SU-DHL-6 (cell line): ENCODE measurements around the gene NOP53.
"Not testable (repeated sequence)": the region's sequence is repeated elsewhere in the genome, so short reads cannot be mapped to it uniquely, and the experiment has no call there.

Experiments
- H2AFZ ChIP-seq: fragments of 200-600 bp; sonication (generic); 2 replicates; pipeline ENCODE4 v1.6.1; 2014; ENCODE audit warnings: low read depth, mild to moderate bottlenecking, moderate library complexity, mixed read lengths, antibody characterized with exemption, low read length; ENCODE audit not compliant: severe bottlenecking
- H3F3A ChIP-seq: fragments of 200-600 bp; shearing (Covaris generic); 2 replicates; pipeline ENCODE4 v1.6.0; 2016; ENCODE audit warnings: antibody characterized with exemption, mild to moderate bottlenecking; ENCODE audit not compliant: insufficient read depth
- H3K27ac ChIP-seq: fragments of 200-600 bp; sonication (generic); 2 replicates; pipeline ENCODE4 v1.5.1; 2016; ENCODE audit warnings: low read depth, mild to moderate bottlenecking, low read length, moderate library complexity, mixed read lengths
- H3K27me3 ChIP-seq: fragments of 200-600 bp; sonication (generic), shearing (Covaris generic); 2 replicates; pipeline ENCODE4 v1.6.0; 2014; ENCODE audit warnings: mild to moderate bottlenecking, low read length
- H3K36me3 ChIP-seq: fragments of 200-600 bp; sonication (generic); 2 replicates; pipeline ENCODE4 v1.6.1; 2014; ENCODE audit warnings: mild to moderate bottlenecking, low read length, mixed read lengths
- H3K4me2 ChIP-seq: fragments of 300-600, 200-600 bp; shearing (Covaris generic), sonication (generic); 2 replicates; pipeline ENCODE4 v1.6.0; 2014; ENCODE audit warnings: low read length, low read depth, mild to moderate bottlenecking; ENCODE audit not compliant: poor library complexity, severe bottlenecking
- H3K4me3 ChIP-seq: fragments of 200-600 bp; sonication (generic); 2 replicates; pipeline ENCODE4 v1.5.1; 2014; ENCODE audit warnings: antibody characterized with exemption, low read length, mild to moderate bottlenecking, mixed read lengths; ENCODE audit not compliant: insufficient read depth, poor library complexity, severe bottlenecking
- H3K79me2 ChIP-seq: fragments of 200-600 bp; sonication (generic); 2 replicates; pipeline ENCODE4 v1.6.1; 2014; ENCODE audit warnings: mild to moderate bottlenecking, low read length, moderate library complexity; ENCODE audit not compliant: insufficient read depth
- H3K9ac ChIP-seq: fragments of 200-600 bp; sonication (generic); 2 replicates; pipeline ENCODE4 v1.7.0; 2014; ENCODE audit warnings: mild to moderate bottlenecking, low read length
- H3K9me2 ChIP-seq: fragments of 200-600 bp; sonication (generic); replicated peaks from 2 replicates; pipeline ENCODE4 v1.6.1; 2014; ENCODE audit warnings: low read length; ENCODE audit not compliant: insufficient read depth
- H3K9me3 ChIP-seq: fragments of 200-600 bp; sonication (generic); 2 replicates; pipeline ENCODE4 v1.6.1; 2014; ENCODE audit warnings: low read length, mixed read lengths; ENCODE audit not compliant: insufficient read depth
- H4K20me1 ChIP-seq: fragments of 200-600 bp; sonication (generic); 2 replicates; pipeline ENCODE4 v1.6.1; 2014; ENCODE audit warnings: low read depth, mild to moderate bottlenecking, antibody characterized with exemption, low read length, moderate library complexity, mixed read lengths
- CTCF ChIP-seq: fragments of 200-600 bp; sonication (generic); IDR thresholded peaks from one replicate; pipeline ENCODE4 v1.5.1; 2017; ENCODE audit warnings: antibody characterized with exemption, mild to moderate bottlenecking, low read length, moderate library complexity; ENCODE audit not compliant: insufficient read depth, poor library complexity, severe bottlenecking
- EZH2phosphoT487 ChIP-seq: fragments of 200-600 bp; sonication (generic), shearing (Covaris generic); conservative IDR thresholded peaks from 2 replicates; pipeline ENCODE4 v1.6.1; 2018; ENCODE audit warnings: mild to moderate bottlenecking, antibody characterized with exemption, low read length, moderate library complexity, mixed read lengths

NOP53 gene

GRCh38 chr19:47802521-47803043 lies 57.2 kb downstream of the NOP53 start:
- no peak overlapping the region for H3K4me2 ChIP-seq
- H3K9me2 ChIP-seq = no peaks in the 10 kb centered on the region
- TF ChIP-seq CTCF (no peak), EZH2phosphoT487 (no peak)
- no peaks in the 10 kb centered on the region for H3K9me3 ChIP-seq
- H3K36me3 ChIP-seq = no peaks in the 10 kb centered on the region
- H2AFZ ChIP-seq = no peak overlapping the region
- no peak overlapping the region for H3K9ac ChIP-seq
- H3K27ac ChIP-seq = no peak overlapping the region
- no peaks in the 10 kb centered on the region for H4K20me1 ChIP-seq
- H3F3A ChIP-seq = no peaks in the 10 kb centered on the region
- H3K4me3 ChIP-seq = no peak overlapping the region
- H3K79me2 ChIP-seq = no peaks in the 10 kb centered on the region
- no peaks in the 10 kb centered on the region for H3K27me3 ChIP-seq

GRCh38 chr19:47803148-47803547 lies 57.8 kb downstream of the NOP53 start:
- H3K9me2 ChIP-seq, H3K27me3 ChIP-seq, H3K4me3 ChIP-seq, H3K27ac ChIP-seq, H3K4me2 ChIP-seq, H3K36me3 ChIP-seq, H3K79me2 ChIP-seq, H4K20me1 ChIP-seq, H3K9ac ChIP-seq, H3K9me3 ChIP-seq, H2AFZ ChIP-seq, H3F3A ChIP-seq: not testable (repeated sequence)

GRCh38 chr19:47803671-47804070 lies 58.3 kb downstream of the NOP53 start:
- H3K79me2 ChIP-seq, H3K27ac ChIP-seq, H3K9me2 ChIP-seq, H4K20me1 ChIP-seq, H3F3A ChIP-seq, H3K27me3 ChIP-seq, H3K4me3 ChIP-seq, H3K9ac ChIP-seq, H3K9me3 ChIP-seq, H3K4me2 ChIP-seq, H2AFZ ChIP-seq, H3K36me3 ChIP-seq: not testable (repeated sequence)

- not testable (repeated sequence) for H3K9me2 ChIP-seq, H3K9me3 ChIP-seq, H2AFZ ChIP-seq, H3K9ac ChIP-seq, H4K20me1 ChIP-seq, H3K27ac ChIP-seq, H3K79me2 ChIP-seq, H3K4me3 ChIP-seq, H3K36me3 ChIP-seq, H3K27me3 ChIP-seq, H3F3A ChIP-seq, H3K4me2 ChIP-seq
These were observed 59.1 kb downstream of the NOP53 start, which contains the start of gene TPRX1 for GRCh38 chr19:47804451-47804850. Gene TPRX1 (minus strand): TSS chr19:47804551. CDS start chr19:47804539, 12 bp downstream.

GRCh38 chr19:47805313-47805712 lies 60.0 kb downstream of the NOP53 start:
- H2AFZ ChIP-seq = no peak overlapping the region
- TF ChIP-seq EZH2phosphoT487 = no peak
- no peak for TF ChIP-seq CTCF
- no peaks in the 10 kb centered on the region for H3K27me3 ChIP-seq
- no peak overlapping the region for H3K4me3 ChIP-seq
- no peak overlapping the region for H3K9ac ChIP-seq
- H3K9me2 ChIP-seq = no peaks in the 10 kb centered on the region
- H3K79me2 ChIP-seq = no peaks in the 10 kb centered on the region
- H3K4me2 ChIP-seq = no peak overlapping the region
- H3K9me3 ChIP-seq = no peaks in the 10 kb centered on the region
- H3F3A ChIP-seq = no peaks in the 10 kb centered on the region
- H3K27ac ChIP-seq = no peak overlapping the region
- H3K36me3 ChIP-seq = no peaks in the 10 kb centered on the region
- no peaks in the 10 kb centered on the region for H4K20me1 ChIP-seq
